ENCODE results near the gene G3BP2.

Gene G3BP2

DNA sequence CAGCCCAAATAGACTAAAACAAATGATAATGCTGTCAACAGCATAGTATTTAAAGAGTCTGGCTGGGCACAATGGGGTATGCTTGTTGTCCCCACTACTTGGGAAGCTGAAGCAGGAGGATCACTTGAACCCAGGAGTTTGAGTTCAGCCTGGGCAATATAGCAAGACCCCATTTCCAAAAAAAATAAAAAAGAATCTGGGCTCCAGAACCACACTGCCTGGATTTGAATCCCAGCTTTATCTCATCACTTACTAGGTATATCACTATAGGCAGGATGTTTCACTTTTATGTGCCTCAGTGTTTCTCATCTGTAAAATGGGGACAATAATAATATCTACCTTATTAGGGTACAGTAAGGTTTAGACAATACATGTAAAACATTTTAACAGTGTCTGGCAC, 5.3 kb upstream of the G3BP2 start:
- Histone ChIP-seq H3K9me3 (ENCODE audit: severe bottlenecking) (no peaks in the 10 kb centered on the region), H3K4me3 (ENCODE audit: low read depth, low read length) (no peak overlapping the region), H3K27me3 (ENCODE audit: insufficient read depth, low read depth, severe bottlenecking) (no peaks in the 10 kb centered on the region), H3K27ac (no peak overlapping the region), H3K36me3 (no peaks in the 10 kb centered on the region)
- TF ChIP-seq, protein P1, sequence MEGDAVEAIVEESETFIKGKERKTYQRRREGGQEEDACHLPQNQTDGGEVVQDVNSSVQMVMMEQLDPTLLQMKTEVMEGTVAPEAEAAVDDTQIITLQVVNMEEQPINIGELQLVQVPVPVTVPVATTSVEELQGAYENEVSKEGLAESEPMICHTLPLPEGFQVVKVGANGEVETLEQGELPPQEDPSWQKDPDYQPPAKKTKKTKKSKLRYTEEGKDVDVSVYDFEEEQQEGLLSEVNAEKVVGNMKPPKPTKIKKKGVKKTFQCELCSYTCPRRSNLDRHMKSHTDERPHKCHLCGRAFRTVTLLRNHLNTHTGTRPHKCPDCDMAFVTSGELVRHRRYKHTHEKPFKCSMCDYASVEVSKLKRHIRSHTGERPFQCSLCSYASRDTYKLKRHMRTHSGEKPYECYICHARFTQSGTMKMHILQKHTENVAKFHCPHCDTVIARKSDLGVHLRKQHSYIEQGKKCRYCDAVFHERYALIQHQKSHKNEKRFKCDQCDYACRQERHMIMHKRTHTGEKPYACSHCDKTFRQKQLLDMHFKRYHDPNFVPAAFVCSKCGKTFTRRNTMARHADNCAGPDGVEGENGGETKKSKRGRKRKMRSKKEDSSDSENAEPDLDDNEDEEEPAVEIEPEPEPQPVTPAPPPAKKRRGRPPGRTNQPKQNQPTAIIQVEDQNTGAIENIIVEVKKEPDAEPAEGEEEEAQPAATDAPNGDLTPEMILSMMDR (IDR thresholded peaks at IDR 0.05; ENCODE audit: low read depth, low read length): no peak
- no peak for DNase-seq

DNA sequence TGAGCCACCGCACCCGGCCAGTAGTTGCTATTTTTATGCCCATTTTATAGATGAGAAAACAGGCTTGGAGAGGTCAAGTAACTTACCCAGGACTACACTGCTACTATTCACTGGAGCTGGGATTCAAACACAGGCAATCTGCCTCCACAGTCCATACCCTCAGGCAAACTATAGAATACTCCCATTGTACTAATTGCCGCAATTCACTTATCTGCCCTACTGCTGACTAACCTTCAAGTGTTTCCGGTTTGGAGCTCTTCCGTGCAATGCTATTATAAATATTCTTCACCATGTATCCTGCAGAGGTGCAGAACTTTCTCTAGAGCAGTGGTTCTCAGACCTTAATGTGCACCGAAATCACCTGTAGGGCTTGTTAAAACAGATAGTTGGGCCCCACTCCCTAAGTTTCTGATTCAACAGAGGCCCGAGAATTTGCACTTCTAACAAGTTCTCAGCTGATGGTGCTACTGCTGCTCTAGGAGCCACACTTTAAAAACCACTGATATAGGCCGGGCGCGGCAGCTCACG, 1.9 kb upstream of the G3BP2 start:
- H3K4me3 ChIP-seq (ENCODE audit: low read depth, low read length): no peak overlapping the region
- no peaks in the 10 kb centered on the region for H3K9me3 ChIP-seq (ENCODE audit: severe bottlenecking)
- DNase-seq: no peak
- no peaks in the 10 kb centered on the region for H3K27me3 ChIP-seq (ENCODE audit: insufficient read depth, low read depth, severe bottlenecking)
- H3K36me3 ChIP-seq: peaks cover 19% of the 10 kb centered on the region
- H3K27ac ChIP-seq: no peak overlapping the region
- TF ChIP-seq, protein P1 (IDR thresholded peaks at IDR 0.05; ENCODE audit: low read depth, low read length): no peak

GRCh38 chr4:75673959-75674328, 733 bp upstream of the G3BP2 start:
- TF ChIP-seq, protein P1 (IDR thresholded peaks at IDR 0.05; ENCODE audit: low read depth, low read length): no peak
- no peaks in the 10 kb centered on the region for H3K9me3 ChIP-seq (ENCODE audit: severe bottlenecking)
- H3K27me3 ChIP-seq (ENCODE audit: insufficient read depth, low read depth, severe bottlenecking): no peaks in the 10 kb centered on the region
- peak overlapping the region; percentile 91 for H3K27ac ChIP-seq
- peak; percentile 17 for DNase-seq
- H3K36me3 ChIP-seq: peaks cover 26% of the 10 kb centered on the region
- H3K4me3 ChIP-seq (ENCODE audit: low read depth, low read length): peak overlapping the region; percentile 92

DNA sequence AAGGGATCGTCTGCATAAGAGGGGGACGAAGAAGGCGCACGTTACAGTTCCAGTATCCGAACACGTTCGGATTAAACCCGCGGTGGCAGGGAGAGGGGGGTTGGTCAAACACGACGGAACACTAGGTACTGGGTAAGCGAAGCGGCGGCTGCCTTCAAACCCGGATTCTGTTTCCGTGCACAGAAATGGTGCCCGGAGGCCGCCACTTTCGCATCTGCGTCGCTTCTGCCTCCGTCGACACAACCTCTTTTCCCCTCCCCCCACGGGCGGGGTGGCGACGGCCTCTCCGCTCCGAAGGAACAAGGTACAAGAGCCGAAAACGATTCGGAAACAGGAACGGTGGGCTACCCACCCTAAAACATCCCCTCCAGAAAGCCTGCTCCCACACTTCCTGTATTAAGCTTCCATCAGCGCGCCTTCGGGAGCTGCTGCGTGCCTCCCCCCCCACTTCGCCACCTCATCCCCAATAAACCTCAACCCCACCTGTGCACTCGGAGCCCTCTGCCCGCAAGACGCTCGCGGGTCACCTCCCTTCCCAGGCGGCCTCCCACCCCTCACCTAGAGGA, 667 bp downstream of the G3BP2 start:
- Histone ChIP-seq H3K27ac (peak overlapping the region; percentile 93), H3K27me3 (ENCODE audit: insufficient read depth, low read depth, severe bottlenecking) (no peaks in the 10 kb centered on the region), H3K9me3 (ENCODE audit: severe bottlenecking) (no peaks in the 10 kb centered on the region), H3K36me3 (peaks cover 26% of the 10 kb centered on the region), H3K4me3 (ENCODE audit: low read depth, low read length) (peak overlapping the region; percentile 92)
- peak; percentile 61 for DNase-seq
- TF ChIP-seq, protein P1 (IDR thresholded peaks at IDR 0.05; ENCODE audit: low read depth, low read length): no peak

- DNase-seq: no peak
- H3K4me3 ChIP-seq (ENCODE audit: low read depth, low read length): peak overlapping the region; percentile 92
- no peaks in the 10 kb centered on the region for H3K27me3 ChIP-seq (ENCODE audit: insufficient read depth, low read depth, severe bottlenecking)
- H3K27ac ChIP-seq: peak overlapping the region; percentile 93
- TF ChIP-seq, protein P1 (IDR thresholded peaks at IDR 0.05; ENCODE audit: low read depth, low read length): no peak
- H3K36me3 ChIP-seq: peaks cover 26% of the 10 kb centered on the region
- no peaks in the 10 kb centered on the region for H3K9me3 ChIP-seq (ENCODE audit: severe bottlenecking)
These were observed 1.3 kb downstream of the G3BP2 start for GRCh38 chr4:75671802-75672421.

Measured in WERI-Rb-1 (cell line).